C4-2B (cell line): ENCODE measurements around the gene C14orf132.

Experiments used
- H3K27ac ChIP-seq: fragments of 450-650 bp; 2 replicates; pipeline ENCODE4 v1.5.1; 2017
- CTCF ChIP-seq: fragments of 450-650 bp; conservative IDR thresholded peaks from 2 replicates; pipeline ENCODE4 v1.5.1; 2017; ENCODE audit warnings: mild to moderate bottlenecking
- ZFX ChIP-seq: fragments of 450-650 bp; IDR thresholded peaks from 2 replicates; pipeline ENCODE4 v1.6.1; 2017

Gene C14orf132

GRCh38 chr14:96088074-96088473, 48.9 kb downstream of the C14orf132 start:
- TF ChIP-seq ZFX = no peak
- TF ChIP-seq CTCF = no peak
- no peak overlapping the region for H3K27ac ChIP-seq

- TF ChIP-seq ZFX (no peak), CTCF (no peak)
- H3K27ac ChIP-seq = no peak overlapping the region
Measured at GRCh38 chr14:96088481-96088880, 49.3 kb downstream of the C14orf132 start.

GRCh38 chr14:96088911-96089310, 49.7 kb downstream of the C14orf132 start:
- TF ChIP-seq ZFX = no peak
- TF ChIP-seq CTCF = no peak
- H3K27ac ChIP-seq = no peak overlapping the region

- TF ChIP-seq ZFX (no peak), CTCF (no peak)
- no peak overlapping the region for H3K27ac ChIP-seq
Measured at GRCh38 chr14:96089401-96089800, 50.2 kb downstream of the C14orf132 start.

- no peak overlapping the region for H3K27ac ChIP-seq
- no peak for TF ChIP-seq ZFX
- no peak for TF ChIP-seq CTCF
Measured at GRCh38 chr14:96090441-96091148, 51.4 kb downstream of the C14orf132 start.

GRCh38 chr14:96091149-96091693, 52.1 kb downstream of the C14orf132 start:
- no peak for TF ChIP-seq ZFX
- TF ChIP-seq CTCF = no peak
- no peak overlapping the region for H3K27ac ChIP-seq

- no peak overlapping the region for H3K27ac ChIP-seq
- TF ChIP-seq CTCF = no peak
- TF ChIP-seq ZFX = no peak
Measured at GRCh38 chr14:96091941-96092411, 52.8 kb downstream of the C14orf132 start.
